Ramos (cell line): Measurements from ENCODE around the gene NBEA.
"Not testable (repeated sequence)": the region's sequence is repeated elsewhere in the genome, so short reads cannot be mapped to it uniquely, and the experiment has no call there.

ENCODE experiments used
- in situ Hi-C: fragments of 300-500 bp; cut with MboI; formaldehyde crosslinking; loops from one replicate; pipeline ENCODE4 v1.14.3; 2022; ENCODE audit warnings: low sequenced_read_pairs; ENCODE audit not compliant: unreplicated experiment

The NBEA gene

DNA sequence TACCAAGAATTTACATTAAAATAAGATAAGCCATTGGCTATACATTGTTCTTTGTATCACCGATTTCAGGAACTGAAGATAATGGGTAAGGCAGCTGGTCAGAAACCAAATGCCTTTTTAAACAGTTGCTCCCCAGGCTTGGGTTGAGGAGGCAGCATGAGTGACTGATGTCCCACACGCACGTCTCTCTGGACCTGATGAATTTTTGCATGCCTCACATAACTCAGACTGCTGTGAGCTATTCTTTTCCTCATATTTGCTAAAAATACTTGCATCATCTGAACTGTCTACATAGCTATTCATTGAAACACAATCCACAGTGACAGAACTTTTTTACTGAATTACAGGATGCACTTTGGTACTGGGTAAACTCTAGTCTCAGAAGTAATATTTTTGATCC is 658.1 kb downstream of the NBEA start:
- in situ Hi-C loops, result no loop called here

DNA sequence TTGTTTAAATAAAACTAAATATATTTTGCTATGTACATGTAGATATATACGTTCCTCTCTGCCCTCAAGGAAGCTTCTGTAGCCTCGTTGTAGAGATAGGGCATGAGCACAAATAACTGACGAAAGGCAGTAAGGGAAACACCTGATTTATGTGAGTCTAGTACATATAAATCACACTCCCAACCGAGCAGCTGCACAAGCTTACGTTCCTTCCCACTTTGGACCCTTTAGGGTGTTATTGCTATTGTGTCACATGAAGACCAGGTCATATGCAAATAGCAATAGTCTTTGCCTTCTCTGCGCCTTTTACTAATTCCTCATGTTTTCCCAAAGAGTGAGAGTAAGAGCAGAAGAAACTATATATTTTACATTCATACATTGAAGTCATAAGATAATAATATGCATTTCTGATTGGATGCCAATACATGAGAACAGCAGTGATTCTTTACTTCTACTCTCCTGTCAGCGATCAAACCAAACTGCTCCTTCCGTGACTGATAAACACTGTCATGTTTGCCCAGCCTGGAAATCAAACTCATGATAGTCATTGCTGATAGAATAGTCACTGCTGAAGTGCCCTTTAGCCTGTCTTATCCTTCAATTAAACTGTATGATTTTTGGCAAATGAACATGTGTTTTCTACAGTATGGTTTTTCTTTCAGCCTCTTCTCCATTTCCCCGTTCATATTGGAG is 661.7 kb downstream of the NBEA start:
- in situ Hi-C loops, result no loop called here

DNA sequence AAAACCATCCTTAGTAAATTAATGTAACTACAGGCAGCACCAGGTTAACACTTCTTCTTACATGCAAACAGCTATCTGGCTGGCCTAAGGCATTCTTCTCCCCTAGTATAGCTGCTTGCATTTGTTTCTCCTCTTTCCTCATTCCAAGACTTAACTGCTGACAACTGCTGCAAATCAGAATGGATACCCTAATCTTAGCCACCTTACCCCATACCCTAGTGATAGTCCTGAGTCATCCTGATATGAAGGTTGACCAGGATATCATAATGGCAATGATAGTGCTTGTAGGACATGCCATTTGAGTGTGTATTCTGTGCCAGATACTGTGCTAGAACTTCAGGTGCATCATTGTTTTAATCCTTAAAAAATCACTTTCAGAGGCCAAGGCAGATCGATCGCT is 672.6 kb downstream of the NBEA start:
- in situ Hi-C loops, result no loop called here

DNA sequence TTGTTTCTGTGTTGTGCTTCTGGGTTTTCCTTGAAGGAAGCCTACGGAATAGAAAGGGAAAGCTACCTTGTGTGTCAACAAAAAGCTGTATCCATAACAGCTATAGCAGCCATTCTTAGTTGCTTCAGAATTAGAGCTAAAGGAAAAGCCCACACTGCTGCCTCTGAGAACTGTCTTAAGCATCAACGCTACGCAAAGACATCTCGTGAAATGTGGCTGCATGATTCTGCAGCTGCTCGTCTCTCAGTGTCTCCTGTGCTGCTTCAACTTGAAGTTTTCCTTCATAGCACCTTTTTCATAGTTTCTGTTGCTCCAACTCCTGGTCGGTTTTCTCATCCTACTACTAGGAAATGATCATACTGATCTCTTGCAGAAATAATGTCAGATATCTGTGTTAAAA is 675.4 kb downstream of the NBEA start:
- in situ Hi-C loops, result no loop called here

GRCh38 chr13:35618565-35619083 is 676.6 kb downstream of the NBEA start:
- in situ Hi-C loops, result no loop called here

DNA sequence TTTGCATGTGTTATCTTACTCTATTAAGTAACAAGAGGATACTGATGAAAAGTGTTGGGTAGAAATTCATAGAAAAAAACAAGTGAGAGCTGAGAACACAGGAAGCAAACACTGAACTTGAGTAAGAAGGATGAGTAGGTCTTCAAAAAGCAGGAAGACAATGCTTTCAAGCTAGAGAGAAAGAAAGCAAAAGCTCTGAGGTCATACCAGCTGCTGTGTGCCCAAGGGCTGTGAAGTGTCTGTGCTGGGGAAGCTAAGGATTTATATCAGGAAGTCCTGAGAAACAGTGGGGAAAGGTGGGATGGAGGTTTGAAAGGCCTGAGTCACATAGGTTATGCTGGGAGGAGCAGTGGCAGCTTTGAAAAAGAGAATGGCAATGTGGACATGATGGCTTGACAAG is 679.9 kb downstream of the NBEA start:
- in situ Hi-C loops, result no loop called here

GRCh38 chr13:35629026-35629425 is 687.0 kb downstream of the NBEA start:
- in situ Hi-C loops, result no loop called here

GRCh38 chr13:35630551-35631275 is 688.6 kb downstream of the NBEA start:
- in situ Hi-C loops, result no loop called here

DNA sequence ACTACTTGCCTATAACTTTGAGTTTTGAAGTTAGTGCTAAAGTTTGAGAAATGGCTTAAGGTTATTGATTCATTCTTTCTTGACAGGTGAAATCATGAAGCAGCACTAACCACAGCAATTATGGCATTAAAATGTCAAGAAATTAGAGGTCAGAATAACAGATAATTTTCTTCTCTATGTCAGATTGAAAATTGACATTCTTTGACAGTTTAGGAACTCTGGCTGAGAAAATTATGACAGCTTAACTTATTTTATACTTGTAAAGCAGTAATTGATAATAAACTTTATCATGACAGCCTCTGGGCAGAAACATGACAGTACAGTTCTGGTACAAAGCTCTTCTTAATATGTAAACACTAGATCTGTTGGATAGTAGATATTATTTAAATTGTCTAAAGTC is 689.6 kb downstream of the NBEA start:
- in situ Hi-C loops, result no loop called here

- in situ Hi-C loops, result no loop called here
Measured at GRCh38 chr13:35643625-35644024, 701.6 kb downstream of the NBEA start.

DNA sequence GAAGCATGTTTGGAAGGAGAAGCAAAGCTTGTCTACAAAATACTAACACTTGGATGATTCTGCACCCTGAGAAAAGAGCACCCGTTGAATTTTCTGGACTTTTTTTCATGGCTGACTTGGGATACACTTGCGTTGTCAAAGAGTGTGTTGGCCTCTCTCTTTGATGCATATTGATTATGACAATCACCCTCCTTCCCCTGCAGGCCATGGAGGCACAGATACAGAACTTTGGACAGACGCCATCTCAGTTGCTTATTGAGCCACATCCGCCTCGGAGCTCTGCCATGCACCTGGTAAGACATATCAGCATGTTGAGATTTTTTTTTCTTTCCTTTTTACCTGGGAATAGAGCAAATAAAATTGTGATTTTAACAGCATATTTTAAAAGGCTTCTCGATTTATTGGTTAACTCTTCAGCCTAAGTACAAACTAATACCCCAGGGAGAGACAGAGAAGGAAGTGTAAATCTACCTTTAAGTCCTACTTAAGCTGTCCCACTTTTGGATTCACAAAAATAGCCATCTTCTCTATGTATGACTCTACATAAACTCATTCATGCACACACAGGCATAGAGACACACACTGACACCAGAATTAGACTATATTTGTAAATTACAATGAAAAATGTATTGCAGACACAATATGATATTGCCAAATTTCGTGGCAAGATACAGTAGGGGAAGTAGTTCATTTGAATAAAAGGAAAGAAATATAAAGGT is 704.1 kb downstream of the NBEA start:
- in situ Hi-C loops, result no loop called here

- in situ Hi-C loops, result no loop called here
Measured at GRCh38 chr13:35648201-35648600, 706.1 kb downstream of the NBEA start.

DNA sequence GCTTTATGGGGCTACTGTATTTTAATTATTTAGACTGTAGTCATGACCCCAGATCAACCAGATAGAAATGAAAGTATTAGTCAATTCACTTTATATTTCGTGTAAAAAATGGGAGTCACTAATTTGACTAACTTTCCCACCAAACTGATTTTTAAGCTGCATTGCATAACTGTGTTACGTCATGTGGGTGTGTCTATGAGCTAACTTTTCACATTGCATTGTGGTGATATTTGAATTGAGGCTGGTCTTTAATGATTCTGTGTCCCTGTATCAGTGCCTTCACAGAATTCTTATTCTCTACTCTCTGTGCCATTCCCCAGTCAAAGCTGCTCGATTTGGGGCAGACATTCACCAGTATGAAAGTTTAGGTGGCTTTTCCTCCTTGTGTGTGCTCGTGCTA is 707.1 kb downstream of the NBEA start:
- in situ Hi-C loops, result no loop called here

GRCh38 chr13:35659796-35660195 is 717.7 kb downstream of the NBEA start:
- in situ Hi-C loops, result no loop called here

DNA sequence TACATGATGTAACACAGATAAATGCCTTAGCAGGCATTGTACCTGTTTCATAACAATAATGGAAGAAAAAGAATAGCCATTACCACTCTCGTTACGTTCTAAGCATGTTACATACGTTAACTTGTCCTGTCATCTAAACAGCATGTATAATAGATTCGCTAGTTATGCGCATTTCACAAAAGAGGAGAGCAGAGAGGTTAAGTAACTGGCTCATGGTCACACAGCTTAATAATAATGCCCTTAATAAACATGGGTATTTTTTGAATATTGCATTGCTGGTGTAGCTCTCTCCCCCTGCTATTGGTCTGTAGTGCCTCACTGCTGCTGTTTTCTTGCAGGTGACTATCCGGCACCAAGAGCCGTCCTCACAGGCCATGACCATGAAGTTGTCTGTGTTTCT is 722.7 kb downstream of the NBEA start:
- in situ Hi-C loops, result no loop called here

- in situ Hi-C loops, result no loop called here
Measured at GRCh38 chr13:35669321-35669720, 727.3 kb downstream of the NBEA start.

GRCh38 chr13:35672611-35673010 is 730.5 kb downstream of the NBEA start:
- in situ Hi-C loops, result no loop called here

DNA sequence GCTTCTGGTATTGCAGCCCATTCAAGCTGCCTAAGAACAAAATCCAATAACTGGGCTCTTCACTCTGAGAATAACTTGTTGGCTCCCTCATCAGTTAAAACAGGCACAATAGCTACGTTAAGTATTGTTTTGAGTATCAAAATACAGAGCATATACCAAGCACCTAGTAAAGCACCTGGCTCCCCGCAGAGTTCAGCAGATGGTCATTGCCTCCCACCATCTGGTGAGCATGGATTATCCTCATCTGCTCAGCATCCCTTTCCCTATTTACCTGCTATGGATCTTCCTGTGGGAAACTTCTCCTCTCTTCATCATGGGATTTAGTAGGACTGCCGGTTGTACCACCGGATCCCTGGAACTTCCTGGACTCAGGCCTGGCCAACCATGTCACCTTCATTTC is 733.6 kb downstream of the NBEA start:
- in situ Hi-C loops, result no loop called here

DNA sequence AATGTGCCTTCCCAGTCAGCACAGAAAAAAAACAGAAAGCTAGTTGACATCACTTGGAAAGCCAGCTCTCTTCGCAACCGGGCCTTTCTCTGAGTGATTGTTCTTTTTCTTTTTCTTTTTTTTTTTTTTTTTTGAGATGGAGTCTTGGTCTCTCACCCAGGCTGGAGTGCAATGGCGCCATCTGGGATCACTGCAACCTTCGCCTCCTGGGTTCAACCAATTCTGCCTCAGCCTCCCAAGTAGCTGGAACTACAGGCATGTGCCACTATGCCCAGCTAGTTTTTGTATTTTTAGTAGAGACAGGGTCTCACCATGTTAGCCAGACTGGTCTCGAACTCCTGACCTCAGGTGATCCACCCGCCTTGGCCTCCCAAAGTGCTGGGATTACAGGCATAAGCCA is 735.8 kb downstream of the NBEA start:
- in situ Hi-C loops, result not testable (repeated sequence)

GRCh38 chr13:35681685-35682084 is 739.6 kb downstream of the NBEA start:
- in situ Hi-C loops, result no loop called here

DNA sequence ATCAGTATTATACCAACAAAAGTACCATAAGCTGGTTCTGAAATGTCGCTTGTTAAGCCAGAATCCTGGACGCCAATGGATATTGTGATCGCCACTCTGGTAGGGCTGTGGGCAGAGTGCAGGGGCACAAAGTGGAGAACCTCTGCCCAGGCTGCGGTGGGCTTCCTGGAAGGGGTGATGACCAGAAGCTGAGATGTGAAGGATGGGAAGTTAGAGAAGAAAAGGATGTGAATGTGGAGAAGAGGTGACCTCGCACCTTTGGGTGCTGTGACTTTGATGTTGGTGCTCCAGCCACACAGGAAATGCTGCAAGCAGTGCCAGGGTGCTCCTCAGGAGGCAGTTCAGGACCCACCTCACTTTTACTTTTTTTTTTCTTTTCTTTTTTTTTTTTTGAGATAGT is 742.4 kb downstream of the NBEA start:
- in situ Hi-C loops, result no loop called here
